ENCODE data around the gene GARIN5B.
"Not testable (repeated sequence)": the region's sequence is repeated elsewhere in the genome, so short reads cannot be mapped to it uniquely, and the experiment has no call there.

GARIN5B gene

DNA sequence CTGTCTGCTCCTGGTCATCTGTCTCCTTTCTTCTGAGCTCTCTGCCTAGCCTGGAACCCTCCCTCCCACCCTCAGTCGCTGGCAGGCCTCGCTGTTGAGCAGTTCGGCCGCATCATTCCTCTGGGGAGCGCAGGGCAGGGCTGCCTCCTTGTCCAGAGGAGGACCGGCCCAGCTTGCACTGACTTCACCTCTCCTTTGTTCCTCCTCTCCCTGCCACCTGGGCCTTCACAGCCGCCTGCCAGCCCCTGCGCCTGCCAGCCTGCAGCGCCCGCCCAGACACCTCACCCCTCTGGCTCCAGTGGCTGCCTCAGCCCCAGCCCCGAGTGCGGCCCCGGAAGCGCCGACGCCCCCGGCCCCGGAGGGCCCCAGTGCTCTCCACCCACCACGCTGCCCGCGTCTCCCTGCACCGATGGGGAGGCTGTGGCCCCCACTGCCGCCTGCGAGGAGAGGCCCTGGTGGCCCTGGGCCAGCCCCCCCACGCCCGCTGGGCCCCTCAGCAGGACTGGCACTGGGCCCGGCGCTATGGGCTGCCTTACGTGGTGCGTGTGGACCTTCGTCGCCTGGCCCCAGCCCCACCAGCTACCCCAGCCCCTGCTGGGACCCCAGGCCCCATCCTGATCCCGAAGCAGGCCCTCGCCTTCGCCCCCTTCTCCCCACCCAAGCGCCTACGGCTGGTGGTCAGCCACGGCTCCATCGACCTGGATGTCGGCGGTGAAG is 16.2 kb downstream of the GARIN5B start:
- no peak for DNase-seq

DNA sequence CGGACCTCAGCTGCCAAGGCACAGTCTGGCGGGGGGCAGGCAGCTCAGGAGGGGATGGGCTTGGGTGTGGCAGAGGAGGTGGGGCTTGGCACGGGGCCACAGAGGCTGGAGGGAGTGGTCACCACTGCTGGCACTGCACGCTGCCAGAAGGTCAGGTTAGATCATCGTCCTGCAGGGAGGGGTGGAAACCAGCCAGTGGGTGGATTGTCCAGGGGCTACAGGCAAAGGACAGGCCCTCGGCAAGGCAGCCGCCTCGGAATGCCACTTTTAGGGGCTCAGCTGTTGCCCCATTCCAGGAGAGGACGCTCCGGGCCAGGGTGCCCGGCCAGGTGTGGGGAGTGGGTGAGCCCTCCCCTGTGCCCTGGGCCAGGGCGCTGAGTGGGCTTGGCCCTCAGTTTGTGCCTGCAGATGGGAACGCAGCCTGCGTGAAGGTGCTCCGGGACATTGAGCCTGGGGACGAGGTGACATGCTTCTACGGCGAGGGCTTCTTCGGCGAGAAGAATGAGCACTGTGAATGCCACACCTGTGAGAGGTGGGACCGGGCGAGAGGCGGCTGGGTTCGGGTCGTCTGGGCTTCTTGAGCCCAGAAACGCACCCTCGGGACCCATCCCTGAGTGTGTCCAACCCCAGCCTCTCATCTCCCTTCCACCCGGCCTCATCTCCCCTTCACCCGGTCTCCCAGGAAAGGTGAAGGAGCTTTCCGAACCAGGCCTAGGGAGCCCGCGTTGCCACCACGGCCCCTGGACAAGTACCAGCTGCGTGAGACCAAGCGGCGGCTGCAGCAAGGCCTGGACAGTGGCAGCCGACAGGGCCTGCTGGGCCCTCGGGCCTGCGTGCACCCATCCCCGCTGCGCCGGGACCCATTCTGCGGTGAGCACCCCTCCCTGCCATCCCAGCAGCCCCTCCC is 17.0 kb downstream of the GARIN5B start:
- no peak for DNase-seq

GRCh38 chr19:55345101-55345817 is 17.8 kb downstream of the GARIN5B start:
- no peak for DNase-seq

DNA sequence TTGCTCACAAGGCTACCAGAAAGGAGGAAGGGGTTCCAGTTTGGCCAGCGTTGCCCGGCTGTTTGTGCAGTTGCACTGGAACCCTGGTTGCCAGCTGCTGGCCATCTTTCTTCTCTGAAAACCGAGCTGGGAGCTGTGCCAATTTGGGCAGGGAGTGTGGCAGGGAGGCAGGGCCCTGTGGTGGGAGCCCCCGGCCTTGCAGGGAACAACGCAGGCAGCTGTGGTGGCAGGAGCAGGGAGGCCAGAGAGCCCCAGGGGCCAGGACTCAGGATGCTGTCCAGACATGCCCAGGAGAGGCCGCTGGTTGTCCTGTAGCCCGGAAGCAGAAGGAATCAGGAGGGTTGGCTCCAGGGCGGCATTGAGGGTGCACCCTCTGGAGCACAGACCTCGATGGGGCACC is 18.6 kb downstream of the GARIN5B start:
- DNase-seq: peak; percentile 87

GRCh38 chr19:55341595-55342531 is 21.2 kb downstream of the GARIN5B start:
- no peak for DNase-seq

- DNase-seq: peak; percentile 83
These were observed 21.9 kb downstream of the GARIN5B start for GRCh38 chr19:55341171-55341588.

- no peak for DNase-seq
These were observed 22.3 kb downstream of the GARIN5B start for GRCh38 chr19:55340784-55341147.

- no peak for DNase-seq
These were observed 22.9 kb downstream of the GARIN5B start for GRCh38 chr19:55339889-55340783.

DNA sequence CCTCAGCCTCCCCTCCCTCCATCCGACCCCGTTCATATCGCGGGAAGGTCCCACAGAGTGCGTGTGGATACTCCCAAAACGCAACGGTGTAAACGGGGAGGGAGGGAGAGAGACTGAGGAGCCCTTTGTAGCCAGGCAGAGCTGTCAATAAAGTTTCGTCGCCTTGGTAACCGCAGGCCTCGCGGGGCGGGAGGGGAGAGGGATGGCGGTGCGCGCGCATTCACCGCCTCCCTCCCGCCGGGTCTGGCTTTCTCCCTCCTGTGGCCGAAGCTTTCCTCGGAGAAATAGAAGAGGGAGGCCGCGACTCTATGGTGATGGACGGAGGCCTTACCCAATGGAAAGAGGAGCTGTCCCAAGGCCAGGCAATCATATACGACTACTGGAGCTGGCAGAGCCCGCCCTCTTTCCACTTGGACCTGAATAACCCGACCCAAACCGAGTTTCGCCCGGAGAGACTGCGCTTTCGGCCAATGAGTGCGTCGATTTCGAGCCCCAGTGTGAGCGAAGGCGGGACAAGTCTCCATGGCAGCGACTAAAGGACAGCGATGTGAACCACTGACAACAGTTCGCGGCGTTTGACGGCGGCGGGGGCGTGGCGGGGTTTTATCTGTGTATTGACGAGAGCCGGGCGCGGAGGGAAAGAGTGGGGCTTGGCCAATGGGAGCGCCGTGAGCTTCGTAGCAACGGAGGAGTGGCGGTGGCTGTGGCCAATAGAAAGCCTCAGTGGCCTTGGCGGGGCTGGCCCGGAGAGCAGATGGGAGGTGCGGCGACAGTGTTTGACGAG is 23.8 kb downstream of the GARIN5B start, which contains the start of gene KMT5C:
TSS of gene KMT5C (plus strand) at position 772 of the 784 bp plus-strand sequence. CDS start 2,061 bp downstream, outside the sequence.
- peak; percentile 100 for DNase-seq

DNA sequence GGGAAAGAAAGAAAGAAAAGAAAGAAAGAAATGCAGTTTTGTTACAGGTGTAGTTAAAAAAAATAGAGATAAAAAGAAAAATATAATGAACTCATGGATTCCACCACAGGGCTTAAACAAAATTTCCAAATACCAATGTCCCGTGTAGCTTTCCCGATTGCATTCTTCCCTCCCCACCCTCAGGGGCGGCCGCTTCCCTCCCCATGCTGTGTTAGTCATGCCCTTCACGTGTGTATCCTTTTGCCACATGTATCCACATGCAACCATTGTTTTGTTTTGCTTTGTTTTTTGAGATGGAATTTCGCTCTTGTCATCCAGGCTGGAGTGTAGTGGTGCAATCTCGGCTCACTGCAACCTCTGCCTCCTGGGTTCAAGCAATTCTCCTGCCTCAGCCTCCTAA is 27.0 kb downstream of the GARIN5B start:
- DNase-seq: no peak

DNA sequence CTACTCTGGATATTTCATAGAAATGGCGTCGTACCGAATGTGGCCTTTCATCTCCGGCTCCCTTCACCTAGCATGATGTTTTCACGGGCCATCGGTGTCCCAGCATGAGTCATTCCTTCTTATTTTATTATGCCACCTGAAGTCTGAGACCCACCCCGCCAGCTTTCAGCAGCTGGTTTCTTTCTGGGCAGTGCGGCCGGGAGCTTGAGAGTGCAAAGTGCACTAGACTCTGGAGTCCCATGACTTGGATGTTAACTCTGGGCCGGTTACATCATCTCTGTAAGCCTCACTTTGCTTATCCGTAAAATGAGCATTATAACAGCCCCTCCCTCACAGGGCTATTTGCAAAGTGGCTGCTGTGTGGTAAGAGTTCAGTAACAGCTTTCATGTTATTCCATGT is 29.2 kb downstream of the GARIN5B start:
- DNase-seq: peak; percentile 10

GRCh38 chr19:55329791-55330190 is 33.3 kb downstream of the GARIN5B start:
- not testable (repeated sequence) for DNase-seq

- DNase-seq: not testable (repeated sequence)
These were observed 34.2 kb downstream of the GARIN5B start for GRCh38 chr19:55328774-55329318.

GRCh38 chr19:55325172-55325571 is 37.9 kb downstream of the GARIN5B start, which contains the start of gene TMEM150B:
TSS of gene TMEM150B (minus strand) at chr19:55325341. CDS start at chr19:55321036, 4,305 bp downstream.
- DNase-seq: no peak

- DNase-seq: no peak
These were observed 38.4 kb downstream of the GARIN5B start for GRCh38 chr19:55324662-55325061.

DNA sequence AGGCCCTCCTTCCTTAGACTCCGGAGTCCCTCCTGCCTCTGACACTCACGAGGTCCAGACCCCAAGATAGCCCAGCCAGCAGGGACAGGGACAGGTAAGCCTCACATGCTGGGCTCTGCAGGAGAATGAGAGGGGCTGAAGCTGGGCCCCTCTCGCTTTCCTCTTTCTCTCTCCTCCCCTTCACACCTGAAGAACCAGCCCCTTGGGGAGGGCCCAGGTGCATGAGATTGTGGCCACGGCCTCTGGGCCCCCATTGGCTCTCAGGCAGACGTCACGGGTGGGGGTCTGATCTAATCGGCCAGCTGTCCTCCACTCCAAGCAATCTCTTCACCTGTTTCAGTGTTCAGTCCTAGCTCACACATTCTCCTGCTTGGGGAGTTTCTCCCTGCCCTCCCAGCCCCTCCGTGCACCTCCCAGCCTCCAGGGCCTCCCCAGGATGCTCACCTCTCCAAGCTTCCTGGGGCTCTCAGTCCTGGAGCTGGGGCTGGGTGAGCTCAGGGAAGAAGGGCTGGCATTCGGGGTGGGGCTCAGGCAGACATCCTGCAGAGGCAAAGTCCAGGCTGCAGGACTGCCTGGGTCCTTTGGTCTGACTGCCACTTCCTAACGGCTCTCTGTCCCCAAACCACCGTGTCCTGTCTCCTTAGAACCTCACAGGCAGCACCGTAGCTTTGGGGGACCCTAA is 40.7 kb downstream of the GARIN5B start:
- DNase-seq: no peak

DNA sequence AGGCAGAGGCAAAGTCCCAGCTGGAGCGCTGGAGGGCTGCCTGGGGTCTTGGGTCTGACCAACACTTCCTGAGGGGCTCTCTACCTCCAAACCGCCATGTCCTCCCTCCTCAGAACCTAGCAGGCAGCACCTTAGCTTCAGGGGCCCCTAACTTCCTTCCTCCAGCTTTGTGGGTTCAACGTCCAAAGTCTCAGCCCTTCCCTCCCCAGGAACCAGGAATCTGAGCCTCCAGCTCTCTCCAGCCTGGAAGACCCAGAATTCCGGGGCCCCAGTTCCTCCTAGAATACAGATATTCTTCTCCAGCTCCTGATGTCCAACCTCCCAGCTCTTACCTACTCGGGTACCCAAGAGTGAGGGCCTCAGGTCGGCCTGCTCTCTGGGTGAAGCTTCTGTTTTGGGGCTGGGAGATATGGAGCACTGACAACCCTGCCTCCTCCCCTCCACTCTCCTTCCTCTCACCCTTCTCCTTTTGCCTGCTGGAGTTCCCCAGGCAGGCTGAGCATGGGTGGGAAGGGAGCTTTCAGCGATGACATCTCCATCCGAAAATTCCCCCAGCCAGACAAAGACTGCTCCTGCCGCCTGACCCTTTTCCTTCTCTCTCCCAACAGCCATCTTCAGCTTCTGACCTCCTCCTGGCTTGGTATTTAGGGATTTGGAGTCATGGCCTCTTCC is 41.5 kb downstream of the GARIN5B start:
- DNase-seq: no peak

DNA sequence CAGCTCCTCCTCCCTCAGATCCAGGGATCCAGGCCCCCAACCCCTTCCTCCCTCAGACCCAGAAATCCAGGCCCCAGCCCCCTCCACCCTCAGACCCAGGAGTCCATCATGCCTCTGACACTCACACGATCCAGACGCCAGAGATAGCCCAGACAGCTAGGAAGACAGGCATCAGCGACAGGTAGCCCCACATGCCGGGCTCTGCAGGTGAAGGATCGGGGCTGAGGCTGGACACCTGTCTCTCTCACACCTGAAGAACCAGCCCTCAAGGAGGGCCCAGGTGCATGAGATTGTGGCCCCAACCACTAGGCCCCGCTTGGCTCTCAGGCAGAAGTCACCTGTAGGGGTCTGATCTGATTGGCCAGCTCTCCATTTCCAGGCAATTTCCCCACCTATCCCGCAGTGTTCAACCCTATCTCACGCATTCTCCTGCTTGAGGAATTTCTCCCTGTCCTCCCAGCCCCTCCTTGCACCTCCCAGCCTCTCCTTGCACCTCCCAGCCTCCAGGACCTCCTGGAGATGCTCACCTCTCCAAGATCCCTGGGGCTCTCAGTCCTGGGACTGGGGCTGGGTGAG is 42.1 kb downstream of the GARIN5B start:
- no peak for DNase-seq
